GM23338 (cell line): Measurements from ENCODE around the gene CNTNAP2.

ENCODE experiments used
- CREB1 ChIP-seq: fragments of 250-450 bp; sonication (Bioruptor Pico); IDR thresholded peaks from 2 replicates; pipeline ENCODE4 v1.5.0; 2020; ENCODE audit warnings: low read depth, mild to moderate bottlenecking, moderate library complexity
- CTCF ChIP-seq, 2 experiments: fragments of 200-600 bp in 1 of 2; sonication (generic) in 1 of 2; conservative IDR thresholded peaks; 2 replicates each; pipeline versions ENCODE4 v1.5.1 to v1.6.1; 2016 to 2017; ENCODE audit warnings: antibody characterized with exemption in 2 of 2, low read depth in 2 of 2, mild to moderate bottlenecking in 2 of 2, moderate library complexity in 1 of 2
- EZH2 ChIP-seq: fragments of 200-600 bp; sonication (generic); IDR thresholded peaks from one replicate; pipeline ENCODE4 v1.8.0; 2017; ENCODE audit warnings: antibody characterized with exemption, mild to moderate bottlenecking, low read depth; ENCODE audit not compliant: unreplicated experiment
- EZH2phosphoT487 ChIP-seq: fragments of 200-600 bp; sonication (generic); IDR thresholded peaks from one replicate; pipeline ENCODE4 v1.8.1; 2018; ENCODE audit warnings: antibody characterized with exemption; ENCODE audit not compliant: unreplicated experiment
- POLR2AphosphoS5 ChIP-seq: IDR thresholded peaks from 2 replicates; pipeline ENCODE4 v1.6.1; 2016; ENCODE audit warnings: antibody characterized with exemption, low read depth
- REST ChIP-seq: IDR thresholded peaks from one replicate; pipeline ENCODE4 v1.6.1; 2018; ENCODE audit warnings: antibody characterized with exemption; ENCODE audit not compliant: unreplicated experiment
- STAT1 ChIP-seq: IDR thresholded peaks from one replicate; pipeline ENCODE4 v1.6.1; 2016; ENCODE audit warnings: antibody characterized with exemption; ENCODE audit not compliant: unreplicated experiment

GRCh38 chr7:146414373-146414772 is 297.8 kb downstream of the CNTNAP2 start:
- TF ChIP-seq CTCF (conservative IDR thresholded peaks at IDR 0.05; ENCODE audit: low read depth in 2 of 2) (no peak), EZH2 (no peak), CREB1 (CRISPR knock-in tag) (no peak), EZH2phosphoT487 (no peak), STAT1 (no peak), POLR2AphosphoS5 (no peak), REST (no peak)
